GM12891 (cell line): ENCODE measurements around the gene KRTAP10-11.

ENCODE experiments used
- POLR2A ChIP-seq: IDR thresholded peaks from 2 replicates; pipeline ENCODE4 v1.6.1; 2011; ENCODE audit warnings: low read depth, low read length, control low read depth
- POLR2AphosphoS5 ChIP-seq: IDR thresholded peaks from 2 replicates; pipeline ENCODE4 v1.6.1; 2011; ENCODE audit warnings: low read depth, low read length, control low read depth
- POU2F2 ChIP-seq: IDR thresholded peaks from 2 replicates; pipeline ENCODE4 v1.6.1; 2011; ENCODE audit warnings: low read depth, mild to moderate bottlenecking, control low read depth, low read length, moderate library complexity

DNA sequence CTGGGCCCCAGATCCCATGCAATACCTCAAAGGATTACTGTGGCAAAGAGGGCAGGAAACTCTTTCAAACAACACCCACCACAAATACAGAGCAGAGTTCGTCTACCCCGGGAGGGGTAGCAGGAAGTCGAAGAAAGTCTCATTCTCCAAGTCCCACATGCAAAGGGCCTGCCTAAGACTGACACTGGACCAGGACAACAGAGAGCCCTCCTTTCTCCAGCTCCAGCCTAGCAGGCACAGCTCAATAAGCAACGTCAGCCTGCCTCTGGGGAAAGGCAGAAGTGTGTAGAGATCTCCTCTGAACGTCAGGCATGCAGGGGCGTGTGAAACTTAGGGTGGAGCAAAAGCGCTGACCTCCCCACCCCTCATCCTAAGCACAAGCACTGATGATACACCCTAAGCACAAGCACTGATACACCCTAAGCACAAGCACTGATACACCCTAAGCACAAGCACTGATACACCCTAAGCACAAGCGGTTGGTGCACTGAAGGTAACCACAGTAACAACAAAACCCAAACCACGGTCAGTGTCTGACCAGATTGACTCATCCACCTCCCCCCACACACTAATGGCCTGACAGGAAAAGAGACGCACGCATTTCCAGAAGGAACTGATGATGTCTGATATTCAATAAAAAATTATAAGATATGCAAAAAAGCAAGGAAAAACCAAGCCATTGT lies 12.8 kb downstream of the KRTAP10-11 start:
- no peak for TF ChIP-seq POLR2AphosphoS5
- TF ChIP-seq POLR2A = no peak
- no peak for TF ChIP-seq POU2F2
